Measurements from ENCODE around the gene TMEM138.
A peak's percentile ranks its signal among the peaks of the same experiment; 100 is the strongest.

TMEM138 gene

GRCh38 chr11:61361741-61362541 is at the start of gene TMEM138, which contains the start of gene CYB561A3:
TMEM138 (plus strand) TSS chr11:61362374; CDS start chr11:61364391, 2,017 bp downstream.
CYB561A3 (minus strand) TSS chr11:61361882; CDS start chr11:61356713, 5,169 bp downstream.
- peak; percentile 80 for DNase-seq (ENCODE audit: low read depth)

DNA sequence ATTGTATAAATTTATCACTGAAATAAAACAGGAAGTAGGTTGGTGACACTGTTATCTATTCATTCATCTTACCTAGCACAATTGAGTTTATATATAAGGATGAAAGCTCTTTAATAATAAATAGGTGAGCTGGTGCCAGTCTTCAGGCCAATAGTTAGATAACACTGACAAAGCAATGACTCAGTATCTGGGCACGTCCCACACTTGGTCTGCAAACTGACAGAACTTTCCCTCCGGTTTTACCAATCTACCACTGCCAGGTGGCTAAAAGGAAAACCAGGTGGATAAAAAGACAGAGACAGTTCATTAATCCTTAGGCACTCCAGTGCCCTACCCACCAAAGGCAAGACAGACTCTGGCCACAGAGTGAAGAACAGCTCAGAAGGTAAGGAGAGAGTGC is 46.9 kb upstream of the TMEM138 start:
- no peak for DNase-seq (ENCODE audit: low read depth)

DNA sequence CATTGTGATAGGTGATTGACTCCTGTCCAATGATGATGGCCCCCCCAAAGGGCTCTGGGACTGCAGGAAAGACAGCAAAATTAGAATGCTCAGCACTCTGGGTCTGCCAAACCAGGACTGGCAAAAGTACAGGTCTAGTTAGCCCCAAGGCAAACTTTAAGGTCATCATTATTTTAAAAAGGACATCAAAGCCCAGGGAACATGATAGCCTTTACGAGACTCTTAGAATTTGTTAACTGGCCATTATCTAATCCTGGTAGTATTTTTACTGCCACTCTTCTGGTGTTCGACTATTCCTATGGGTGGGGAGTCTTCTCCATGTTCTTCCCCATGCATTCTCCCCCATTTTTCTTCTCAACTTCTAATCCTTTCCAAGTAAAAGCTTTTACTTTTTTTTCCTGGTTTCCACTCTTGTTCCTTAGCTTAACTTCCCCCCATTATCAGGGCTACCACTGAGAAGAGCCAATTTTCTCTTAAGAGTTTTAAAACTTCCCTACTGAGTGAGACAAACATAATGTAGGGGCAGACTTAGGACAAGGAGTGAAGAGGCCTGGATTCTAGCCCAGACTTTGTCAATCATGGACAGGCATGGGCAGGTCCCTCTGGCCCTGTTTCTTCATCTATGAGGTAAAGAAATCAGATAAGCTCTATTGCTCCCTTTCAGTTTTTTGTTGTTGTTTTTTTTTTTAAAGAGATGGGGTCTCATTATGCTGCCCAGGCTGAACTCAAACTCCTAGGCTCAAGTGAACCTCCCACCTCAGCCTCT is 36.3 kb upstream of the TMEM138 start:
- no peak for DNase-seq (ENCODE audit: low read depth)

- no peak for DNase-seq (ENCODE audit: low read depth)
These were observed 34.5 kb upstream of the TMEM138 start for GRCh38 chr11:61327669-61328071.

DNA sequence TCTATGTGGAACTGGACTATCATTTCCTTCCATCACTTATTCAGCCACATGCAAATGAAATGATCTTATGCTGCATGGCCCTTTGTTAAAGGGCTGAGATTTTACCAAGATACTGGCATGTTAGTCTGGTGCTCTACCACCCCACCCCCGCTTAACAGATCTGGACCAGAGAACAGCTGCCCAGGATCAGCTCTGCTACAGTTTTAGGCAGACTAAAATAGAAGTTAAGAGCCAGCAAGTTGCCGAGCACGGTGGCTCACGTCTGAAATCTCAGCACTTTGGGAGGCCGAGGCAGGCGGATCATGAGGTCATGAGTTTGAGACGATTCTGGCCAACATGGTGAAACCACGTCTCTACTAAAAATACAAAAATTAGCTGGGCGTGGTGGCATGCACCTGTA is 33.8 kb upstream of the TMEM138 start:
- no peak for DNase-seq (ENCODE audit: low read depth)

DNA sequence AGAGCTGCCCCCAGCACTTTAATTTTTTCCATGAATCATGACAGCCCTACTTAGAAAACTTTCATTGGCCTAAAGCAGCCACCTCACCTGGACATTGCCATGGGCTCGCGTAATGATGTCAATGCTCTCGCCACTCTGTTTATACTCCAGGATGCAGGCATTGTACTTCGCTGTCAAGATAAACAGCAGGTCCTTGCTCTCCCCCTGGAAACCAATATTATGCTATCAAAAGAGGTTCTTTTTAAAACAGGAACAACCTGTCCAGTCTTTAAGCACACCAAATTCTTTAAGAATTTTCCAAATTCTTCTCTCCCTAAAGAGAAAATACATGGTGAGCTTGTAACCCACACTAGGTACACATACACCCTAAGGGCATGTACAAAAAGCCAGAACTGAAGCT is 32.3 kb upstream of the TMEM138 start:
- no peak for DNase-seq (ENCODE audit: low read depth)

- DNase-seq (ENCODE audit: low read depth), result no peak
These were observed 30.5 kb upstream of the TMEM138 start for GRCh38 chr11:61331651-61332050.

GRCh38 chr11:61332281-61332796 is 29.8 kb upstream of the TMEM138 start:
- DNase-seq (ENCODE audit: low read depth), result no peak

- DNase-seq (ENCODE audit: low read depth), result peak; percentile 97
These were observed 29.2 kb upstream of the TMEM138 start, which contains the start of the genes DDB1 and TKFC for GRCh38 chr11:61332797-61333549. DDB1 (minus strand) TSS chr11:61333105; CDS start chr11:61332968, 137 bp downstream. TKFC (plus strand) TSS chr11:61333228; CDS start chr11:61334729, 1,501 bp downstream.

DNA sequence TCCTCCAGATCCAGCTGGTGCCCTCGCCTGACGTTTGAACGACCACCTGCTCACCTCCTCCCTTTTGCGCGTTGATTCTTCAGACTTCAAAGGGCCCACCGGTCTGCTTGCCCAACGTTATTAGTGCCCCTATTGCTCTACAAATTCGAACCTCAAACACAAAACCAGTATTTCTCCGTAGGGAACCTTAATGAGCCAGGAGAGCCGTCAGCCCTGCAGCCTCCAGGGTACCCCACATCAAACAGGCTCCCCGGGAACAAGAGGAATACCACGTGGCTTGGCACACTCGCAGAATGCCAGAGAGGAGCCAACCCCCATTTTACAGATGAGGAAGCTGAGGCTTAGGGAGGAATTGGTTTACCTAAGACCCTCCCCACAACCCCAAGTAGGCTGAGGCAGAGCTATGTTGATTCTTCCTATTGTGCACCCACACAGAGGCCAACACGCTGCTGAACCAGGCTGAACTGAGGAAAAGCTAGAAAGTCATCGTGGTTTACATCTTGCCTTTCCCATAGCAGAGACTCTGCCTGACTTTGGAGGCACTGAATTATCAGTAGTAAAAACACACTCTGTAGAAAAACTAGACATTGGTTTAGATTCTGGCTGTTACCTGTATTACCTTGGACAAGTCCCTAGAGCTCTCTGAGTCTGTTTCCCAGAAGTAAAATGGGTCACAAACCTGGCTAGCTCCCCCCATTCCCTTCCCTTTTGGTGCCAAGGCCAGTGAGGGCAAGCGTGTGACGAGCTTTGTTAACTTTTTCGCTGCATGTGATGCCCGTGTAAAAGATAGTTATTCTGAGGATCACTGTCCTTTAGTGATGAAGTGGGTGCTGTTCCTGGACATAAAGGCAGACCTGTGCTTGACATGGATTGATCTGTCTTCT is 28.4 kb upstream of the TMEM138 start:
- DNase-seq (ENCODE audit: low read depth), result no peak

- DNase-seq (ENCODE audit: low read depth), result no peak
These were observed 27.5 kb upstream of the TMEM138 start for GRCh38 chr11:61334434-61335354.

DNA sequence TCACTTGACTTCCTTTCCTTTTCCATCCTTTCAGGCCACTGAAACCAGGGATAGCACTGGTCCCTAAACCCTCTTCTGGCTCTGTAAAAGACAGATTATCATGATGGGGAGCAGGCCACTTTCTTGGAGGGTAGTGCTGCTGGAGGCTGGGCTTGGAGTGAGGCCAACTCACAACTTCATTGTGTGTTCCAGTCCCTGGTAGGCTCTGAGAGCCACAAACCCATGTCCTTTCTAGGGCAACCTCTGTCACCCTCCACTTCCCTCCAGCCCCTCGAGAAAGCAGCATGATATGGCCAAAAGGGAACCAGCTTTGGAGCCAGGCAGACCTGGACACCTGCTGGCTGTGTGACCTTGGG is 26.8 kb upstream of the TMEM138 start:
- DNase-seq (ENCODE audit: low read depth), result no peak

DNA sequence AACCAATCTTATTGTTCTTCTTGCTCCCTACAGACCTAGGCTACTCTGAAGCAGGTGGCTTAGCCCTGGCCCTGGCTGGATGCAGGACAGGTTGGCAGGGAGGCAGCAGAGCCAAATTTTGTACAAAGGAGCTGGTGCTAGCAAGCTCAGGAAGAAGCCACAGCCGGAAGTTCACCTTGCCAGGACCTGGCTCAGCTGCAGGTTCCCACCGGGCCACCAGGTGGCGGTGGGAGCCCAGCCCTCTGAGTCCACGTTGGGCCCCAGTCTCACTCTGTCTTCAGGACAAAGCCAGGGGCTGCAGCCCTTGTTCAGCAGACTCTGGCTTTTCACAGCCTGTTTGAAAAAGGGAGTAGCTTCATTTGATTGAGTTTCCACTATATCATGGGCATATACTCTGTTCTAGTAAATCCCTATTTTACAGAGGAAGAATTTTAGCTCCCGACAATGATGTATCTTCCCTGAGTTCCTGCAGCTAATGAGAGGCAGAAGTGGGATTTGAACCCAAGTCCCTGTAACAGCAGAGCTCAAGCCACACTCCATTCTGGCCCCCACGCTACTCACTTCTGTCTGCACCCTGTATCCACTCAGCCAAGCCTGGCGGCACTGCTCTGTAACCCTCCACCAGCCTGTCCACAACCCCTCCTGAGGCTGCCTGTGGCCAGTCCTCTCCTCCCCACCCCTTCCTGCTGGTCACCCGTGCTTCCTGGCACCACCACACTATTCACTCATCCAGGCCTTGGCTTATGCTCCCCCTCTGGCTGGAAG is 25.8 kb upstream of the TMEM138 start:
- DNase-seq (ENCODE audit: low read depth), result peak; percentile 74

DNA sequence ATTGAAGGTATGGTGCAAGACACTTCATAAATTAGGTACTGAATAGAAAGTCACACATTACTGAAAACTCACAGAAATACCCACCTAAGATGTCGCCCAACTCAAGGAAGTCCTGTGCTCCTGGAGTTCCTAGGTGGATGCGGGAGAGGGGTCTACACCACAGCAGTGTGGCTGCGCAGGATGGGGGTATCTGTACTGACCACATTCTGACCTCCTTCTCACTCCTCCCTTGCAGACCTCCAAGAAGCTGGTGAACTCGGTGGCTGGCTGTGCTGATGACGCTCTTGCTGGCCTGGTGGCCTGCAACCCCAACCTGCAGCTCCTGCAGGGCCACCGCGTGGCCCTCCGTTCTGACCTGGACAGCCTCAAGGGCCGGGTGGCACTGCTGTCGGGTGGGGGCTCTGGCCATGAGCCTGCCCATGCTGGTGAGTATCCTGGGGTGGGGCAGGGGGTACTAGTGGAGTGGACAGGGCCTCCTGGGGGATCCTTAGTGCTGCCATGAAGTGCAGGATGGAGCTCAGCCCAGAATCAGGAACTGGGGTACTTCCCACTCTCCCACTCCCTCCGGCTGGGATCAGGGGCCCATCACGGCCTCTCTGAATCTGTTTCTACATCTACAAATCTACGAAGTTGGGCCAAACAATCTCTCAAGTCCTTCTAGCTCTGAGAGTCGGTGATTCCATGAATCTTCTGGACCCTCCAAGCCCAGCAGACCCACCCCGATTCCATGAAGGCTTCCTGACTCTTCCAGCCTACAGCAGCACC is 24.3 kb upstream of the TMEM138 start:
- no peak for DNase-seq (ENCODE audit: low read depth)

DNA sequence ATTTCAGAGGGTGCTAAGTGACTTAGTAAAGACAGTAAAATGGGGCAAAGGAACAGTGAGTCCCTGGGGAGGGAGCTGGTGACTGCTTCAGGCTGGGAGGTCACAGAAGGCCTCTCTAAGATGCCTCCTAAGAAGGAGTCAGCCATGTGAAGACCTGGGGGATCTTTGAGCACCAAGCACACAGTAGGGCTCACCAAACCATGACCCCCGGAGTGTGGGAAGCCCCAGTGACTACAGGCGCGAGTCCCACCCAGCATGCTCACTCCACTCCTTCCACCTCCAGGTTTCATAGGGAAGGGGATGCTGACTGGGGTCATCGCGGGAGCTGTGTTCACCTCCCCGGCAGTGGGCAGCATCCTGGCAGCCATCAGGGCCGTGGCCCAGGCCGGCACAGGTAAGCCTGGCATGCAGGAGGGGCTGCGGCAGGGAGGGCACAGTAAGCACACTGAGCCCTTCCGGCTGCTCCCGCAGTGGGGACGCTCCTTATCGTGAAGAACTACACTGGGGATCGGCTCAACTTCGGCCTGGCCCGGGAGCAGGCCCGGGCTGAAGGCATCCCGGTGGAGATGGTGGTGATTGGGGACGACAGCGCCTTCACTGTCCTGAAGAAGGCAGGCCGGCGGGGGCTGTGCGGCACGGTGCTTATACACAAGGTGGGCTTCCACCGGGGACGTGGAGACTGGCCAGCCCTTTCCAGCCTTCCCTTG is 23.2 kb upstream of the TMEM138 start:
- DNase-seq (ENCODE audit: low read depth), result no peak

- no peak for DNase-seq (ENCODE audit: low read depth)
These were observed 22.7 kb upstream of the TMEM138 start for GRCh38 chr11:61339490-61339878.

GRCh38 chr11:61340979-61341378 is 21.2 kb upstream of the TMEM138 start:
- DNase-seq (ENCODE audit: low read depth), result no peak

DNA sequence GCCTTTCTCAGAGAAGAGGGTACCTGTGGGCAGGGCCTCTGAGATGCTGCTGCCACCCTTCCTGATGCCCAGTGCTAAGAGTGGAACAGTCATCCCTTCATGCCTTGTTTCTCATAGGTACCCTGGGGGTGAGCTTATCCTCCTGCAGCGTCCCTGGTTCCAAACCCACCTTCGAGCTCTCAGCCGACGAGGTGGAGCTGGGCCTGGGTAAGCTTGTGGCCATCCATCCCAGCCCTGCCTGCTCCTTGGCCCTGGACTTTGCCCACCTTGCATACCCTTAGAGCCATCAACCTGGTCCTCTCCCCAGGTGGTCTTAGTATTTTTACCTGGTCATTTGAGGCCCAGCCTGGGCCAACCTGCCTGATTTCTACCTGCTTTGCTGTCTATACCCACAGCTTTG is 20.5 kb upstream of the TMEM138 start:
- DNase-seq (ENCODE audit: low read depth), result no peak

Data from activated T-helper 1 cell treated with Interleukin-2 at 50 U/mL for 16 hours (primary cell).